DMS79 (cell line): ENCODE measurements around the gene IGFBP7.

Experiments
- DNase-seq: peaks from one replicate; lab custom pipeline; 2025; lab: John Stamatoyannopoulos, UW

The IGFBP7 gene

GRCh38 chr4:57131849-57132742, 21.9 kb upstream of the IGFBP7 start:
- DNase-seq = no peak

DNA sequence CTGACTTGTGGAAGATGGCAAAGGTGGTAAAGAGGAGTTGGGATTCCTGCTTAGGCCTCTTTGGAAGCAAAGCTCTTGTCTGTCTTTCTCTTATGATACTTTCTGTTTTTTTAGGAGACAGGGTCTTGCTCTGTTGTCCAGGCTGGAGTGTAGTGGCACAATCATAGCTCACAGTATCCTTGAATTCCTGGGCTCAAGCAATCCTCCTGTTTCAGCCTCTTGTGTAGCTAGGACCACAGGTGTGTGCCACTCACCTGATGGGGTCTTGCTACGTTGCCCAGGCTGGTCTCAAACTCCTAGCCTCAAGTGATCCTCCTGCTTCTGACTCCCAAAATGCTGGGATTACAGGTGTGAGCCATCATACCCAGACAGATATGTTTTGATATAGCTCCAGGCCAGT, 19.3 kb upstream of the IGFBP7 start:
- DNase-seq = no peak

DNA sequence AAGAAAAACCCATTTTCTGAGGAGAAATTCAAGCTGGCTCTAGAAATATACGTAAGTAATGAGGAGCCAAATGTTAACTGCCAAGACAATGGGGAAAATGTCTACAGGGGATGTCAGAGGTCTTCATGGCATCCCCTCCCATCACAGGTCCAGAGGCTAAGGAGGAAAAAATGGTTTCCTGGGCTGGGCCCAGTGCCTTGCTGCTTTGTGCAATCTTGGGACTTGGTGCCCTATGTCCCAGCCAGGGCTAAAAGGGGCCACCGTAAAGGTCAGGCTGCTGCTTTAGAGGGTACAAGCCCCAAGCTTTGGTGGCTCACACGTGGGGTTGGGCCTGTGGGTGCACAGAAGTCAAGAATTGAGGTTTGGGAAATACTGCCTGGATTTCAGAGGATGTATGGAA, 17.2 kb upstream of the IGFBP7 start:
- no peak for DNase-seq

DNA sequence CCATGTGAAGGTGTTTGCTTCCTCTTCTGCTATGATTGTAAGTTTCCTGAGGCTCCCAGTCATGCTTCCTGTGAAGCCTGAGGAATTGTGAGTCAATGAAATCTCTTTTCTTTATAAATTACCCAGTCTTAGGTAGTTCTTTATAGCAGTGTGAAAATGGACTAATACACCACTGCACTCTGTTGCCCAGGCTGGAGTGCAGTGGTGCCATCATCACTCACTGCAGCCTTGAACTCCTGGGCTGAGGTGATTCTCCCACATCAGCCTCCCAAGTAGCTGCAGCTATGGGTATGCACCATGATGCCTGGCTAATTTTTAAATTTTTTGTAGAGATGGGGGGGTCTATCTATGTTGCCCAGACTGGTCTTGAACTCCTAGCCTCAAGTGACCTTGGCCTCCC, 15.8 kb upstream of the IGFBP7 start:
- DNase-seq = no peak

GRCh38 chr4:57124145-57124544, 14.0 kb upstream of the IGFBP7 start:
- no peak for DNase-seq

DNA sequence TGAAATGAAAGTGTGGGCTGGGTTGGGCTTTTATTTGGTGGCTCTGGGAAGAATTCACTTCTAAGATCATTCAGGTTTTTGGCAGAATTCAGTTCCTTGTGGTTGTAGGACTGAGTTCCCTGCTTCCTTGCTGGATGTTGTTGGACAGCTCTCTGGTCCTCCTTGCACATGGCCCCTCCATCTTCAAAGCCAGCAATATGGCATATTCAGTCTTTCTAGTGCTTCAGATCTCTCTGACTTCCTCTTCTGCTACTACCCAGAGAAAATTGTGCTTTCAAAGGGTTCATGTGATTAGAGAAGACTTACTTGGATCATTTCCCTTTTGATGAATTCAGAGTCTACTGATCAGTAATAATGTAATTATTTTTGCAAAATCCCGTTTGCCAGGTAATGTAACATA, 12.8 kb upstream of the IGFBP7 start:
- no peak for DNase-seq

DNA sequence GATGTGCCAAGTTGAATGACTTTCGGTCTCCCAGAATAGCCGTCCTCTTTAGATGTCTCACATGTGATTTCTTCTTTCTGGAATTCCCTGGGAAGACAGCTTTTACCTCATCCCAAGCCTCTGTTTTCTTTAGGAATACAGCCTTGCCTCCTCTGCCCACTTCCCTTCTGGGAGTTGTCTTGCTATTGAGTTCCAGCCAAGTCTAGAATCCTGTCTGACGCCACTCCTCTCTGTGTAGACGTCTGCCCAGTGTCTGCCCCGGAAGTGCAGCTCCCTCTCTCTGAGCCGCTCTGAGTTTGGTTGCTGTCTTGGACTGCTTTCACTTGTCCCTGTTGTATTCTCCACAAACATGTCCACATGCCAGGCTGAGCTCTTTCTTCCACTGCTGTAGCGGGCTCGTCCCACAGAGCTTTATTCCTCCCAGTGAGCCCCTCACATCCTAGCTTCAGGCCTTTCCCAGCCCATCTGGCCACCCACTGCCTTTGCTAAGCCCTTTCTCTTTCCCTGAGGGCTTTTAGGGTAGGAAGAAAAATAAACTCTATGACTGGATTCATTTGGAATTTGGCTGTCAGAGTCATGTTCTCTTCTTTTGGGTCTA, 9.0 kb upstream of the IGFBP7 start:
- DNase-seq = no peak

GRCh38 chr4:57117491-57117890, 7.3 kb upstream of the IGFBP7 start:
- DNase-seq = no peak

DNA sequence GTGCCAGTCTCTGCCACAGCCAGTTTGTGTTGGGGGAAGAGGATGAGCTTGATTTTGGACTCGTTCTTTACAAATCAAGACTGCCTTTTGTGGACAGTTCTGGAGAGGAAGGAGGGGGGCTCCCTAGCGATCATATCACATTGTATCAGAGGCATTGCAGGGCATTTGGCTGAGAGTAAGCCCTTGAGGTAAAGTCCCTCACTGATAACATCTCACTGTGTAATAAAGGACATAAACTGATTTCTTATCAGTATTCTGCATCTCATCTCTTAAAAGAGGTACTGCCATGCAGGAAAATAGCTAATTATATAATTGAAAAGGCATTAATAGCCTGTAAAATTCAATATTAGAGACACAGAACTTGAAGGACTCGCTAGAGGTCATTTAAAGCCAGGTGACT, 6.1 kb upstream of the IGFBP7 start:
- peak; percentile 16 for DNase-seq

GRCh38 chr4:57114973-57115372, 4.8 kb upstream of the IGFBP7 start:
- no peak for DNase-seq

GRCh38 chr4:57113870-57114269, 3.7 kb upstream of the IGFBP7 start:
- no peak for DNase-seq

DNA sequence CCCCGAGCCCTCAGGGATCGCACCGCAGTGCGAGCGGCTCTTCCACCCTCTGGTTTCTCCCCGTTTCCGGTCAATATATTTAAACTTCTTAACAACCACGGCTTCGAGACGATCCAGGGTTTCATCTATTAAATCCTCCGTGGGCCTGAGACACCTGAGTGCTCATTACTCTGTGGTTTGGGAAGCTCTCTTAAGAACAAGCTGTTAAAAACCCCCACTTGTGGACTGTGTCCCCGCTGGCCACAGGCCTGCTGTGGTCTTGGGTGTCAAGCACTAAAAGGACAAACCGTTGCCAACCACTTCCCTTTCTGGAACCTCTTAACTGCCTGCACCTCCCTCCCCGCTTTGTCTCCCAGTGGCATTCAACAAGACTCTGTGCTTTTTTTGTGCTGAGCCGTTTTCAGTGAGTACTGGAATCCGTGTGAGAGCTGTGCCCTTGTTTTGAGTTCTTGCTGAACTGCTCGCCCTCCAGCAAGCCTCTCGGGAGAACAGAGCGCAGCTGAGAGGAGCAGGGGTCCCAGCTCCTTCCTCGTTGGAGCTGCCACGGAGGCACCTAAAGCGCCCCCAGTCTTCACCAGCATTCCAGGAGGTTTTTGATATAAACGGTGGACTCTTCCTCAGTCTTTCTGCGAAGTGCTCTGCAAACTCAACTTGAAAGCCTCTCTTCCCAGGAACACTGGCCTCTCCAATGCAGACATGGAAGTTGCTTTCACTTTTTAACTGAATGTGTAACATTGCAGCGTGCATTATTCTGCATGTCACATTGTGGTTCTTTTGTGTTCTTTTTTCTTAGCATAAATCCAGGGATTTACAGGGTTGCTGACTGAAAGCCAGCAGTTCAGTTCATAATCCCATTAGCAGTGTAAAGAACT, 691 bp upstream of the IGFBP7 start:
- peak; percentile 25 for DNase-seq

DNA sequence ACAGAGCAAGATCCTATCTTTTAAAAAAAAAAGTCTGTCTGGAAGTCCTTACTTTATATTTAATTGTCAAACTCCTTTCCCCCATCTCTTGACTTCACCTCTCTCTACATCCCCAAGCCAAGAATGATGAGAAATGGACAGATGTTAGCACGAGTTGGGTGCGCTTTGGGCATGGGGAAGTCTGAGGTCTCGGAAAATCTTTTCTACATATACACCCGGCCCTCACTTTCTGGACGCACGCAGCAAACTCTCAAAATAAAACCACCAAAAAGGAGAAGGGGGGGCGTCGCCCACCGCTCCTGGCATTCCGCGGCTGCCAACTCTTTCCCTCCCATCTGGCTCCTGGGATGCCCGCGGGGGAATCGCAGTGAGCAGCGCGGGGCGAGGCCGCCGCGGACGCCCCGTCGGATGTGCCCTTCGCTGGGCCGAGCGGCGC, 756 bp downstream of the IGFBP7 start:
- DNase-seq = no peak

DNA sequence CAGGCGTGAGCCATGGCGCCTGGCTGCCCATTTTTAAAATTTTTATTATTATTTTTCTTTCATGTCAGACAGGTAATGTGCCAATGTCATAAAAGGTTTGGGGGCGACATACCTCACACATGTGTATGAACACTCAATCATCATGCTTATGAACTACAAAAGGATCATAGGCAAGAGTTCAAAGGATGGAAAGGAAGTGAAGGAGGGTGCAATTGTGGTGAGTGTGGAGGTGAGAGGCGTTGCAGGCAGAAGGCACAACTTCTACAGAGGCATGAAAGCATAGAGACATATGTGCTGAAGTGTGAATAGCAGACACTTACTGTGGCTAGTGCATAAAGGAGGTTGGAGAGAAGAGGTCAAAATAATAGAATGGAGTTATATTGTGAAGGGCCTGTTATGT, 4.0 kb downstream of the IGFBP7 start:
- no peak for DNase-seq

DNA sequence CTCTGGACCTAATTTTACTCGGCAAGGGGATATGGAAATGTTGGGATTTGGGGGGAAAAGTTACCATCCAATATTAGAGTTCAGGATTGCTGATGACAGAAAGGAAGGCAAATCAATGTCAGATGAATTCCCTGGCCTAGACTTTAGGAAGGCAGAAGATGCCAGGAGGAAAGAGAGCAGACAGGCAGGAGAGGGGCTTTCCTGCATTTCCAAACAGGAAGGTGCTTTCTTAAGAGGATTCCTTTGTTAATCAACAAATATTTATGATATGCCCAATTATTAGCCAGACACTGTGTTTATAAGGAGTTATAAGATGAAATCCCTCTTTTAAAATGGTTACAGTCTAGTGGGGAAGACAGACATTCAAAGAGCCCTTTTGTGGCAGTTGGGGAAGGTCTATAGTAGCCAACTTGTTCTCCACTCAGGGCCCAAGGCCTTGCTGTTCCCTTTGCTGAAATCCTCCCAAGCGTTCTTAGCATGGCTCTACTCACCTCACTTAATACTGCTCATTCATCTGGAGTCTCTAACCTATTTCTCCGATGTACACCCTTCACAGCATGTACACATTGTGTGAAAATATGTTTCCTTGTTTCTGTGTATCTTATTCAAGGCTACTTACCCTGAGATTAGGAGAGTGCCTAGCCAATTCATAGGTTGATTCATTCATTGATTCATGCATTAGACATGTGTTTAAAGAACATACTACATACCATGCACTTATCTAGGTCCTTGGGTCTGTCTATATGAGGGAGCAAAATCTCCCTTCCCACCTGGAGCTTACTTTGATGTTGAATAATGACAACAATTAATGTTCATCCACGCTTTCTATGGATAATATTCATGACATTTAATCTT, 5.3 kb downstream of the IGFBP7 start:
- DNase-seq = no peak

GRCh38 chr4:57103051-57103450, 7.1 kb downstream of the IGFBP7 start:
- DNase-seq = no peak

DNA sequence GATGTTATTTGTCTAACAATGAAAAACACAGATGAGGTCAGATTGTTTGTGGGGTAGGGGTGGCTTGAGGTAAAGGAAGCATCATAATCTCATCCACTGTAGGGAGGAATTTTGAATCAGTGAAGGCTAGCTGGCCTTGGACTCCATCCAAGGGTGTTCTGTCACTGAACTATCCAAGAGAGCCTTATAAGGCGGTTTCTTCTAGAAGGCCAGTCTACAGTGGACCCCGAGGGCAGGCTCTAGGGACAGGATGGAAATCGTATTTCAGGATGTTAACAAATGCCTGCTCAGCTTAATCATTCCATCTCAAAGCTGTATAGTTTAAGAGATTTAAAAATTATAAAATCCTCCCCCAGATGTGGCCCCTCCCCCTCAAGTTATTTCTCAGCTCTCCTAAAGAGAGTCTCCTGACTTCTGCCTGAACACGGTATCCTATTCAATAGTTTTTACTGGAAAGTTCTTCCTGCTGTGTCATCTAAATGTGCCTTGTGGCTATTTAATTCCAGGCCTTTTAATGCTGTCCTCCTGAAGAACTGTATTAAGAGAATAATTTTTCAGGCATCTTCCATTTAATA, 8.0 kb downstream of the IGFBP7 start:
- no peak for DNase-seq

- DNase-seq = no peak
Measured at GRCh38 chr4:57100979-57101651, 9.1 kb downstream of the IGFBP7 start.

DNA sequence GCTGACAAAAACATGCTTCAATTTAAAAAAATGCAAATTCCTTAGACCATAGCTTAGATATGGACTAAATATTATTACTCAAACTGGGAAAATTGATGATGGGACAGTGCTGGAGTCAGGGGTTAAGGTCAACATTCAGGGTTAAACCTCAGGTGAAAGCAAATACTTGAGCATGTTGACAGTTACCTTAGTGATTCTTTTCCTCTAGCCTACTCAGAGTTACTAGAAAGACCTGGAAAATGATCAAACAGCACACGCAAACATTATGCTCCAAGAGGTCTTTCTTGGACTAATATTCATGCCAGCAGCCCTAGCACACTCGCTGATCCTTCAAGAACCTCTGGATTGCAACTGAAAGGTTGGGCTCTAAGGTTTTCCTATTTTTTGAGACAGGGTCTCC, 10.8 kb downstream of the IGFBP7 start:
- DNase-seq = no peak

- no peak for DNase-seq
Measured at GRCh38 chr4:57098941-57099340, 11.2 kb downstream of the IGFBP7 start.

- DNase-seq = no peak
Measured at GRCh38 chr4:57098415-57098814, 11.8 kb downstream of the IGFBP7 start.
